Colonic mucosa (tissue), 4 donors: ENCODE measurements around the gene PSMB3. TPM values are rescaled to one million over a fixed set of nuclear protein-coding genes. Genes with fewer than 3 reads are reported as not detected.

Experiments
- DNase-seq: peaks from one replicate; pipeline ENCODE4 v3.0.0-alpha.2; 2020
- H3K27ac ChIP-seq: fragments of 200-600 bp; one replicate; pipeline ENCODE4 v1.8.0; 2021
- H3K27me3 ChIP-seq: fragments of 200-600 bp; one replicate; pipeline ENCODE4 v1.8.0; 2021
- H3K36me3 ChIP-seq: fragments of 200-600 bp; one replicate; pipeline ENCODE4 v1.8.0; 2021
- H3K4me1 ChIP-seq: fragments of 200-600 bp; one replicate; pipeline ENCODE4 v1.8.0; 2021; ENCODE audit warnings: mild to moderate bottlenecking
- H3K4me3 ChIP-seq: fragments of 200-600 bp; one replicate; pipeline ENCODE4 v1.8.0; 2021
- H3K9ac ChIP-seq, 2 donors: one replicate each; pipeline ENCODE4 v1.7.0; 2013; ENCODE audit warnings: control low read depth in 2 of 2, low read depth in 2 of 2, low read length in 2 of 2
- H3K9me3 ChIP-seq: fragments of 200-600 bp; one replicate; pipeline ENCODE4 v1.8.0; 2021
- CTCF ChIP-seq: fragments of 200-600 bp; IDR thresholded peaks from one replicate; pipeline ENCODE4 v1.8.0; 2022; ENCODE audit warnings: antibody characterized with exemption, mild to moderate bottlenecking
- intact Hi-C: fragments of 100-400 bp; cut with DNase I; formaldehyde crosslinking; loops from one replicate; pipeline ENCODE4 v1.14.1; 2022
- total RNA-seq, 2 donors: library from RNA; stranded (reverse); fragmentation: NEBNext Ultra II Directional in 1 of 2; extraction: Animal tissue kit (Norgen Biotek cat#: 25700) in 1 of 2; gene quantifications; one replicate each; pipeline ENCODE4 v1.2.1, GENCODE V29; 2021
- donor health status: healthy.
- donor health status: DM: no; HTN: no; CAD: no.
- donor health status: DM: no; HTN: no; CAD: no.

PSMB3 gene
- total RNA-seq, 2 donors from 2014 or later: 160 to 253 TPM

GRCh38 chr17:38709864-38710603 is 42.5 kb upstream of the PSMB3 start:
- no peak overlapping the region for H3K4me3 ChIP-seq
- no peaks in the 10 kb centered on the region for H3K36me3 ChIP-seq
- H3K9ac ChIP-seq: no peak overlapping the region
- no peak for DNase-seq
- no peak for TF ChIP-seq CTCF
- intact Hi-C loops: no loop called here
- H3K4me1 ChIP-seq: no peaks in the 10 kb centered on the region
- H3K27ac ChIP-seq: no peak overlapping the region
- no peaks in the 10 kb centered on the region for H3K27me3 ChIP-seq
- H3K9me3 ChIP-seq: no peaks in the 10 kb centered on the region

- intact Hi-C loops: no loop called here
- H3K27me3 ChIP-seq: no peaks in the 10 kb centered on the region
- H3K9ac ChIP-seq: no peak overlapping the region
- no peaks in the 10 kb centered on the region for H3K36me3 ChIP-seq
- no peak for DNase-seq
- no peak overlapping the region for H3K4me3 ChIP-seq
- H3K4me1 ChIP-seq: no peaks in the 10 kb centered on the region
- H3K9me3 ChIP-seq: no peaks in the 10 kb centered on the region
- no peak overlapping the region for H3K27ac ChIP-seq
- no peak for TF ChIP-seq CTCF
These were observed 42.0 kb upstream of the PSMB3 start for GRCh38 chr17:38710604-38710962.

GRCh38 chr17:38710985-38711384 is 41.6 kb upstream of the PSMB3 start:
- intact Hi-C loops: no loop called here
- no peak overlapping the region for H3K4me3 ChIP-seq
- no peaks in the 10 kb centered on the region for H3K36me3 ChIP-seq
- H3K9ac ChIP-seq: no peak overlapping the region
- no peaks in the 10 kb centered on the region for H3K9me3 ChIP-seq
- no peak for TF ChIP-seq CTCF
- no peaks in the 10 kb centered on the region for H3K4me1 ChIP-seq
- no peak overlapping the region for H3K27ac ChIP-seq
- DNase-seq: no peak
- H3K27me3 ChIP-seq: no peaks in the 10 kb centered on the region

GRCh38 chr17:38711792-38712571 is 40.6 kb upstream of the PSMB3 start:
- H3K4me1 ChIP-seq: no peaks in the 10 kb centered on the region

GRCh38 chr17:38712593-38712992 is 39.9 kb upstream of the PSMB3 start:
- intact Hi-C loops: no loop called here
- Histone ChIP-seq H3K36me3 (no peaks in the 10 kb centered on the region), H3K4me3 (no peak overlapping the region), H3K27me3 (no peaks in the 10 kb centered on the region), H3K4me1 (no peaks in the 10 kb centered on the region), H3K9me3 (no peaks in the 10 kb centered on the region), H3K9ac (no peak overlapping the region), H3K27ac (no peak overlapping the region)
- TF ChIP-seq CTCF: no peak
- DNase-seq: no peak

More at GRCh38 chr17:38711792-38712571, 40.6 kb upstream of the PSMB3 start:
- Histone ChIP-seq H3K36me3 (no peaks in the 10 kb centered on the region), H3K27me3 (no peaks in the 10 kb centered on the region), H3K9me3 (no peaks in the 10 kb centered on the region), H3K9ac (no peak overlapping the region), H3K4me3 (no peak overlapping the region), H3K27ac (no peak overlapping the region)
- intact Hi-C loops: no loop called here
- DNase-seq: no peak
- TF ChIP-seq CTCF: no peak
